ENCODE measurements around the gene USP47. TPM values are rescaled to one million over a fixed set of nuclear protein-coding genes. Genes with fewer than 3 reads are reported as not detected.
A peak's percentile ranks its signal among the peaks of the same experiment; 100 is the strongest.

Gene USP47, protein sequence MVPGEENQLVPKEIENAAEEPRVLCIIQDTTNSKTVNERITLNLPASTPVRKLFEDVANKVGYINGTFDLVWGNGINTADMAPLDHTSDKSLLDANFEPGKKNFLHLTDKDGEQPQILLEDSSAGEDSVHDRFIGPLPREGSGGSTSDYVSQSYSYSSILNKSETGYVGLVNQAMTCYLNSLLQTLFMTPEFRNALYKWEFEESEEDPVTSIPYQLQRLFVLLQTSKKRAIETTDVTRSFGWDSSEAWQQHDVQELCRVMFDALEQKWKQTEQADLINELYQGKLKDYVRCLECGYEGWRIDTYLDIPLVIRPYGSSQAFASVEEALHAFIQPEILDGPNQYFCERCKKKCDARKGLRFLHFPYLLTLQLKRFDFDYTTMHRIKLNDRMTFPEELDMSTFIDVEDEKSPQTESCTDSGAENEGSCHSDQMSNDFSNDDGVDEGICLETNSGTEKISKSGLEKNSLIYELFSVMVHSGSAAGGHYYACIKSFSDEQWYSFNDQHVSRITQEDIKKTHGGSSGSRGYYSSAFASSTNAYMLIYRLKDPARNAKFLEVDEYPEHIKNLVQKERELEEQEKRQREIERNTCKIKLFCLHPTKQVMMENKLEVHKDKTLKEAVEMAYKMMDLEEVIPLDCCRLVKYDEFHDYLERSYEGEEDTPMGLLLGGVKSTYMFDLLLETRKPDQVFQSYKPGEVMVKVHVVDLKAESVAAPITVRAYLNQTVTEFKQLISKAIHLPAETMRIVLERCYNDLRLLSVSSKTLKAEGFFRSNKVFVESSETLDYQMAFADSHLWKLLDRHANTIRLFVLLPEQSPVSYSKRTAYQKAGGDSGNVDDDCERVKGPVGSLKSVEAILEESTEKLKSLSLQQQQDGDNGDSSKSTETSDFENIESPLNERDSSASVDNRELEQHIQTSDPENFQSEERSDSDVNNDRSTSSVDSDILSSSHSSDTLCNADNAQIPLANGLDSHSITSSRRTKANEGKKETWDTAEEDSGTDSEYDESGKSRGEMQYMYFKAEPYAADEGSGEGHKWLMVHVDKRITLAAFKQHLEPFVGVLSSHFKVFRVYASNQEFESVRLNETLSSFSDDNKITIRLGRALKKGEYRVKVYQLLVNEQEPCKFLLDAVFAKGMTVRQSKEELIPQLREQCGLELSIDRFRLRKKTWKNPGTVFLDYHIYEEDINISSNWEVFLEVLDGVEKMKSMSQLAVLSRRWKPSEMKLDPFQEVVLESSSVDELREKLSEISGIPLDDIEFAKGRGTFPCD (N-terminal part only)
- 10 to 100 TPM; 20.1 to 32.3 (median 21.3) TPM for total RNA-seq
- 10 to 100 TPM; 16.2 to 23.9 TPM for polyA plus RNA-seq

DNA sequence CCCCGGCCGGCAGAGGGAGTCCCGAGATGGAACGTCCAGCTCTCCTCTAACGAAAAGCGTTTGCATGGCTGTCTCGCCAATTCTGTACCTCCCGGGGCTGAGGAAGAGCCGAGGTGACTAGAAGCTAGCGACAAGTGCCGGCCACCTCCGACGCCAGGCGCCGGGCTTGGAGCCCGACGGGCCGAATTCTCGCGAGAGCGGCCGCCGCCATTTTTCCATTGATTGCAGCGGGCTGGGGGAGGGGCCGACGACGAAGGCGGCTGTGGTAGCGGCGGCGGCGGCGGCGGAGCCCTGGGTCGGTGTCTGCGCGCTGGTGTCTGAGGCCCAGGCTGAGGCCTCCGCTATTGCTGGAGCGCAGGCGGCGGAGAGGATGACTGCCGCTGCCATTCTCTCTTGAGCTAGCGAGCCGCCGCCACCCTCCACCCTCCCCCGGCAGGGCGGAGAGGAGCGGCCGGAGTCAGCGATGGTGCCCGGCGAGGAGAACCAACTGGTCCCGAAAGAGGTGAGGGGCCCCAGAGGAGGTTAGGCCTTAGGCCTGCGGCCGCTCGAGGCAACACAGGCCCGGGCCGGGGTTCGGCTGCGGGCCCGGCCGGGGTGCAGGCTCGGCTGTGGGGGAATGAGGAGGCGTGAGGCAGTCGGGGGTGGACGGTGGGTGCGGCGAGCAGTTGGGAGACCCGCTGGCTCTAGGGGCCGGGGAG, at the start of gene USP47:
TSS of gene USP47 (plus strand) at position 250 of the 698 bp plus-strand sequence. CDS start at position 464, 214 bp downstream.
- ATAC-seq: peak; percentile 81 to 91 (median 88)
- H3K4me3 ChIP-seq: peak within 1 kb of the TSS; percentile 70 to 86 (median 80)

DNA sequence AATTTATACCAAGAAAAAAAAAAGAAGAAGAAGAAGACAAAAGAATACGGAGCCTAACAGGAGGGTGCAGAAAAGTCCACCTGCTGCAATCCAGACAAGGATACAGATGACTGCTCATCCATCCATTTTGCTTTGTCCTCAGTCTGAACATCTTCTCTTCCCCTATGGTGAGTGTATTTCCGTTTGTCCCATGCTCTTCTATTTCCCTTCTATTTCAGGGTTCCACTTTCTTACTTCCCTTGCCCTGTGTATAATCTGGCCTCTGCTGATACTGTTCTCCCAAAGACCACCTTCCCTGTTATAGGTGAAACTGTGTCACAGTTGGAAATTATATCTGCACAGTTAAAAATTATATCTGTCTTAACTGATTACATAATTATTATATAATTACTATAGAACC, 48.7 kb upstream of the USP47 start:
- no peak overlapping the region for H3K27ac ChIP-seq
- 63 to 75% methylated on average over 2 of the region's 2 CpGs for WGBS, 2 donors
- intact Hi-C loops (cut with DNase I): loop anchor here in 1 of 3 donors (10.0 kb wide), 1 partner anchor 252 kb away; no protein-coding TSS in a partner anchor
- H3K4me3 ChIP-seq: no peak overlapping the region
- H3K27me3 ChIP-seq: peaks cover 0 to 4% (median 0%) of the 10 kb centered on the region in 4 donors
- no peak for ATAC-seq
- FAIRE-seq: no peak
- H3K36me3 ChIP-seq: no peaks in the 10 kb centered on the region
- no peaks in the 10 kb centered on the region for H3K9me3 ChIP-seq
- no peak for TF ChIP-seq CTCF (IDR thresholded peaks at IDR 0.05)
- DNase-seq: no peak
- no peaks in the 10 kb centered on the region for H3K4me1 ChIP-seq

More for the DNA sequence above, at the start of gene USP47:
- Histone ChIP-seq H3K27me3 (no peaks in the 10 kb centered on the region), H3K4me1 (peaks cover 29 to 39% (median 30%) of the 10 kb centered on the region in 3 donors), H3K9me3 (no peaks in the 10 kb centered on the region), H3K27ac (peak within 1 kb of the TSS; percentile 91 to 99 (median 97)), H3K36me3 (no peaks in the 10 kb centered on the region)
- intact Hi-C loops (cut with DNase I): no loop called here
- DNase-seq (peak; percentile 88 to 98 (median 93)), FAIRE-seq (no peak)
- WGBS, 2 donors: 0% methylated on average over 54 to 70 of the region's 70 CpGs
- peak in 3 of 4 donors; percentile 3 to 34 (median 20) for TF ChIP-seq CTCF (IDR thresholded peaks at IDR 0.05)

- 20% methylated on average over 5 of the region's 5 CpGs for WGBS, 2 donors
- no peak overlapping the region for H3K27ac ChIP-seq
- peak; percentile 56 to 92 (median 86) for TF ChIP-seq CTCF (IDR thresholded peaks at IDR 0.05)
- FAIRE-seq (no peak), ATAC-seq (peak; percentile 82 to 100 (median 98)), DNase-seq (peak; percentile 33 to 88 (median 84))
- no peaks in the 10 kb centered on the region for H3K9me3 ChIP-seq
- intact Hi-C loops (cut with DNase I): loop anchor here in 1 of 3 donors (10.0 kb wide), 1 partner anchor 246 kb away; no protein-coding TSS in a partner anchor
- H3K36me3 ChIP-seq: no peaks in the 10 kb centered on the region
- no peaks in the 10 kb centered on the region for H3K27me3 ChIP-seq
- no peak overlapping the region for H3K4me3 ChIP-seq
- H3K4me1 ChIP-seq: no peaks in the 10 kb centered on the region
These were observed 43.0 kb upstream of the USP47 start for GRCh38 chr11:11798586-11799438.
